Muscle layer of duodenum (tissue), 2 donors: ENCODE measurements around the gene DCC.

Source experiments
- H3K27ac ChIP-seq: one replicate; pipeline ENCODE4 v1.7.0; 2013; ENCODE audit warnings: mild to moderate bottlenecking, low read length
- H3K27me3 ChIP-seq: one replicate; pipeline ENCODE4 v1.7.0; 2013; ENCODE audit warnings: low read depth, mild to moderate bottlenecking, control low read depth, low read length
- H3K36me3 ChIP-seq, 2 donors: one replicate each; pipeline ENCODE4 v1.7.0; 2013; ENCODE audit warnings: low read length in 2 of 2, control low read depth in 1 of 2, mild to moderate bottlenecking in 1 of 2; ENCODE audit not compliant: insufficient read depth in 2 of 2, control insufficient read depth in 1 of 2
- H3K4me1 ChIP-seq, 2 donors: one replicate each; pipeline ENCODE4 v1.7.0; 2013; ENCODE audit warnings: low read length in 2 of 2, mild to moderate bottlenecking in 2 of 2, control low read depth in 1 of 2, moderate library complexity in 1 of 2; ENCODE audit not compliant: insufficient read depth in 2 of 2, control insufficient read depth in 1 of 2
- H3K4me3 ChIP-seq, 2 donors: one replicate each; pipeline ENCODE4 v1.7.0; 2013; ENCODE audit warnings: low read length in 2 of 2, low read depth in 1 of 2, mild to moderate bottlenecking in 1 of 2
- H3K9me3 ChIP-seq, 2 donors: one replicate each; pipeline ENCODE4 v1.7.0; 2013; ENCODE audit warnings: low read length in 2 of 2, control low read depth in 1 of 2, mild to moderate bottlenecking in 1 of 2; ENCODE audit not compliant: control insufficient read depth in 1 of 2
- donor health status: healthy.

Gene DCC

GRCh38 chr18:52999633-53000032 lies 659.6 kb downstream of the DCC start:
- no peaks in the 10 kb centered on the region for H3K9me3 ChIP-seq
- H3K4me3 ChIP-seq: no peak overlapping the region

GRCh38 chr18:53004798-53005197 lies 664.8 kb downstream of the DCC start:
- no peak overlapping the region for H3K4me3 ChIP-seq
- H3K27me3 ChIP-seq: no peaks in the 10 kb centered on the region
- no peaks in the 10 kb centered on the region for H3K9me3 ChIP-seq

More at GRCh38 chr18:52999633-53000032, 659.6 kb downstream of the DCC start:
- H3K27me3 ChIP-seq: no peaks in the 10 kb centered on the region
- H3K36me3 ChIP-seq: no peaks in the 10 kb centered on the region
- H3K4me1 ChIP-seq: no peaks in the 10 kb centered on the region
- no peak overlapping the region for H3K27ac ChIP-seq

GRCh38 chr18:53018791-53019190 lies 678.8 kb downstream of the DCC start:
- H3K4me3 ChIP-seq: no peak overlapping the region
- H3K9me3 ChIP-seq: no peaks in the 10 kb centered on the region
- no peaks in the 10 kb centered on the region for H3K27me3 ChIP-seq
- H3K27ac ChIP-seq: no peak overlapping the region
- no peaks in the 10 kb centered on the region for H3K36me3 ChIP-seq
- no peaks in the 10 kb centered on the region for H3K4me1 ChIP-seq

More at GRCh38 chr18:53004798-53005197, 664.8 kb downstream of the DCC start:
- H3K4me1 ChIP-seq: no peaks in the 10 kb centered on the region
- no peak overlapping the region for H3K27ac ChIP-seq
- no peaks in the 10 kb centered on the region for H3K36me3 ChIP-seq

GRCh38 chr18:53025247-53025646 lies 685.2 kb downstream of the DCC start:
- Histone ChIP-seq H3K4me3 (no peak overlapping the region), H3K9me3 (no peaks in the 10 kb centered on the region), H3K27ac (no peak overlapping the region), H3K27me3 (no peaks in the 10 kb centered on the region), H3K4me1 (no peaks in the 10 kb centered on the region), H3K36me3 (no peaks in the 10 kb centered on the region)

GRCh38 chr18:53028565-53028964 lies 688.6 kb downstream of the DCC start:
- H3K9me3 ChIP-seq: no peaks in the 10 kb centered on the region
- no peak overlapping the region for H3K27ac ChIP-seq
- no peak overlapping the region for H3K4me3 ChIP-seq
- H3K27me3 ChIP-seq: no peaks in the 10 kb centered on the region
- H3K4me1 ChIP-seq: no peaks in the 10 kb centered on the region
- H3K36me3 ChIP-seq: no peaks in the 10 kb centered on the region

- Histone ChIP-seq H3K36me3 (no peaks in the 10 kb centered on the region), H3K4me1 (no peaks in the 10 kb centered on the region), H3K4me3 (no peak overlapping the region), H3K27me3 (no peaks in the 10 kb centered on the region), H3K9me3 (no peaks in the 10 kb centered on the region), H3K27ac (no peak overlapping the region)
These were observed 693.1 kb downstream of the DCC start for GRCh38 chr18:53033128-53033527.

- Histone ChIP-seq H3K36me3 (no peaks in the 10 kb centered on the region), H3K4me1 (no peaks in the 10 kb centered on the region), H3K9me3 (no peaks in the 10 kb centered on the region), H3K4me3 (no peak overlapping the region), H3K27ac (no peak overlapping the region), H3K27me3 (no peaks in the 10 kb centered on the region)
These were observed 698.6 kb downstream of the DCC start for GRCh38 chr18:53038608-53039007.

- no peak overlapping the region for H3K4me3 ChIP-seq
- H3K27me3 ChIP-seq: no peaks in the 10 kb centered on the region
- H3K27ac ChIP-seq: no peak overlapping the region
- no peaks in the 10 kb centered on the region for H3K9me3 ChIP-seq
- no peaks in the 10 kb centered on the region for H3K36me3 ChIP-seq
- H3K4me1 ChIP-seq: no peaks in the 10 kb centered on the region
These were observed 700.3 kb downstream of the DCC start for GRCh38 chr18:53040286-53040685.

GRCh38 chr18:53056064-53056463 lies 716.1 kb downstream of the DCC start:
- Histone ChIP-seq H3K36me3 (no peaks in the 10 kb centered on the region), H3K27ac (no peak overlapping the region), H3K4me1 (no peaks in the 10 kb centered on the region), H3K9me3 (no peaks in the 10 kb centered on the region), H3K4me3 (no peak overlapping the region), H3K27me3 (no peaks in the 10 kb centered on the region)

- Histone ChIP-seq H3K4me1 (no peaks in the 10 kb centered on the region), H3K9me3 (no peaks in the 10 kb centered on the region), H3K27me3 (no peaks in the 10 kb centered on the region), H3K4me3 (no peak overlapping the region), H3K27ac (no peak overlapping the region), H3K36me3 (no peaks in the 10 kb centered on the region)
These were observed 730.8 kb downstream of the DCC start for GRCh38 chr18:53070788-53071187.

GRCh38 chr18:53080687-53081086 lies 740.7 kb downstream of the DCC start:
- H3K27me3 ChIP-seq: no peaks in the 10 kb centered on the region
- no peaks in the 10 kb centered on the region for H3K4me1 ChIP-seq
- no peak overlapping the region for H3K4me3 ChIP-seq
- no peaks in the 10 kb centered on the region for H3K9me3 ChIP-seq
- no peaks in the 10 kb centered on the region for H3K36me3 ChIP-seq
- H3K27ac ChIP-seq: no peak overlapping the region

GRCh38 chr18:53093636-53094035 lies 753.6 kb downstream of the DCC start:
- no peaks in the 10 kb centered on the region for H3K4me1 ChIP-seq
- no peaks in the 10 kb centered on the region for H3K36me3 ChIP-seq
- H3K4me3 ChIP-seq: no peak overlapping the region
- H3K9me3 ChIP-seq: no peaks in the 10 kb centered on the region
- H3K27ac ChIP-seq: no peak overlapping the region
- no peaks in the 10 kb centered on the region for H3K27me3 ChIP-seq
